Amygdala (tissue), 56 donors: Measurements from ENCODE around the gene CHST11.
"Not testable (repeated sequence)": the region's sequence is repeated elsewhere in the genome, so short reads cannot be mapped to it uniquely, and the experiment has no call there.

ENCODE experiments used
- DNase-seq, 56 donors: peaks; one replicate each; lab custom pipeline; 2025; lab: John Stamatoyannopoulos, UW

The CHST11 gene

GRCh38 chr12:104805186-104805585, 348.4 kb downstream of the CHST11 start:
- no peak for DNase-seq

DNA sequence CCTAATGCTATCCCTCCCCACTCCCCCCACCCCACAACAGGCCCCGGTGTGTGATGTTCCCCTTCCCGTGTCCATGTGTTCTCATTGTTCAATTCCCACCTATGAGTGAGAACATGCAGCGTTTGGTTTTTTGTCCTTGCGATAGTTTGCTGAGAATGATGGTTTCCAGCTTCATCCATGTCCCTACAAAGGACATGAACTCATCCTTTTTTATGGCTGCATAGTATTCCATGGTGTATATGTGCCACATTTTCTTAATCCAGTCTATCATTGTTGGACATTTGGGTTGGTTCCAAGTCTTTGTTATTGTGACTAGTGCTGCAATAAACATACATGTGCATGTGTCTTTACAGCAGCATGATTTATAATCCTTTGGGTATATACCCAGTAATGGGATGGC, 349.4 kb downstream of the CHST11 start:
- not testable (repeated sequence) for DNase-seq

DNA sequence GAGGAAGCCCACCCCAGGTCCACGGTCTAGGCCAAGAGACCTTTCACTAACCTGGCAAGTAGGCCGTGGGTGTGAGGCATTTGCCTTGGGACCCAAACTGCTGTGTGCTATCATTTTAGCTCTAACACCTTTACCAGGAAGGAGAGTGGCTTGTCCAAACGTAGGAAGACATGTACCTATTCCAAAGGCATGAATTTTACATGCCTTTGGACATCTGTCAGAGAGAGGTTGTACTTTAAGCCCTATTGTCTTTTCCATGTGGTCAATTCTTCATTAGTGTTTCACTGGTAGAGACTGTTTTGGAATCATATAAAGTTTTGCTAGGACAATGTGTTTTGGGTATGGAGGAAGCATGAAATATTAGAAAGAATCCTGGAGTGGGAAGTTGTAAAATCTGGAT, 352.5 kb downstream of the CHST11 start:
- DNase-seq: no peak

- no peak for DNase-seq
Measured at GRCh38 chr12:104809706-104810385, 353.1 kb downstream of the CHST11 start.
